HG03432 (cell line): ENCODE data around the gene LHX3.

Source experiments
- ATAC-seq: cut with Tn5 transposase; IDR thresholded peaks from one replicate; pipeline ENCODE4 v1.9.1; 2021; ENCODE audit warnings: mild to moderate bottlenecking, moderate library complexity; ENCODE audit not compliant: unreplicated experiment

The LHX3 gene

DNA sequence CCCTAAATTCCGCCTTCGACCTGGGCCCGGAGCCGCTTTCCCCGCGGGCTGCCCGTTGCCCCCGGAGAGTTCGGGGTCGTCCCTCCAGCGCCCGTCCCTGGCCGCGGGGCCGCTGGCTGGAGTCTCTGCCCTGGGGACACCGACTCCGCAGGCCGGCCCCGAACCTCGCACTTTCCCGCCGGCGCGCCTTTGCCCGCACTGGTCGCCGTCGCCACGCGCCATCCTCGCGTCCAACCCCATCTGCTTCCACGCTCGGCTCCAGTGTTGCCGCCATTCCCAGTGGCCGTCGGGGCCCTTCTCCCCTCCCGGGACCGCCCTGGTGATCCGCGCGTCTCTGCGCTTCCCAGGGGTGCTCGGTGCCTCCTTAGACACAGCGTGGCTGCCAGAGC, 11.0 kb downstream of the LHX3 start:
- no peak for ATAC-seq

DNA sequence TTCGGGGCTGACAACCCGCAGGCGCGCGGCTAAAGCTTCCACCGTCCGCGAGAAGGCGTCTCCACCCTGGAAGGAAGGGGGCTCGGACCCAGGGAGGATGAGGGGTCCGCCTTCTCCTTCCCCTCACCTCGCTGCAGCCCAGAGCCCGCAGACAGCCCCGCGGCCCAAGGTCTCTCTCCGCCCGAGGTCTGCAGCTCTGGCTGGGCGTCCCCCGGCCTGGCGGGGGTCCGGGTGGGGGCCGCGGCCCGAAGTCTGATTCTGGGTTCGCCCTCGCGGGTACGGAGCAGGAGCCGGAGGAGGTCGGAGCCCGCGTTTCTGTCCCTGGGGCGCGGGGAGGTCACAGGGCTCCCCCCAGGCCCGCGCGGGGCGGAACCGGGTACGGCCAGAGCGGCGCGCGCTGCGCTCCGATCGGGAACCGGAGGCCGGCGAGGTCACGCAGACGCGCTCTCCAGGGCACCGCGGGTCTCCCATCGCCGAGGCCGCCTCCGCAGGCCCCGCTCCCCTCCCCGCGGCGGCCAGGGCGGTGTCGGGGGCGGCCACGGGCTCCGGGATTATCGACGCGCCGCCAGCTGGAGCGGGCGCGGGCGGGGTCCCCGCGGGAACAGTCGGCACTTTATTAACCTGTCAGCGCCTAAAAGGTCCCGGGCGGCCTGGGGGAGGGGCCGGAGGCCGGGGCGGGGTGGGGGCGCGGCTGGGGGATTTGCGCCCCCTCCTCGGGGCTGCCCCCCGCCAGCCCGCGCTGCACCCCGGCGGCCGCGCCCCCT, 11.6 kb downstream of the LHX3 start:
- no peak for ATAC-seq

DNA sequence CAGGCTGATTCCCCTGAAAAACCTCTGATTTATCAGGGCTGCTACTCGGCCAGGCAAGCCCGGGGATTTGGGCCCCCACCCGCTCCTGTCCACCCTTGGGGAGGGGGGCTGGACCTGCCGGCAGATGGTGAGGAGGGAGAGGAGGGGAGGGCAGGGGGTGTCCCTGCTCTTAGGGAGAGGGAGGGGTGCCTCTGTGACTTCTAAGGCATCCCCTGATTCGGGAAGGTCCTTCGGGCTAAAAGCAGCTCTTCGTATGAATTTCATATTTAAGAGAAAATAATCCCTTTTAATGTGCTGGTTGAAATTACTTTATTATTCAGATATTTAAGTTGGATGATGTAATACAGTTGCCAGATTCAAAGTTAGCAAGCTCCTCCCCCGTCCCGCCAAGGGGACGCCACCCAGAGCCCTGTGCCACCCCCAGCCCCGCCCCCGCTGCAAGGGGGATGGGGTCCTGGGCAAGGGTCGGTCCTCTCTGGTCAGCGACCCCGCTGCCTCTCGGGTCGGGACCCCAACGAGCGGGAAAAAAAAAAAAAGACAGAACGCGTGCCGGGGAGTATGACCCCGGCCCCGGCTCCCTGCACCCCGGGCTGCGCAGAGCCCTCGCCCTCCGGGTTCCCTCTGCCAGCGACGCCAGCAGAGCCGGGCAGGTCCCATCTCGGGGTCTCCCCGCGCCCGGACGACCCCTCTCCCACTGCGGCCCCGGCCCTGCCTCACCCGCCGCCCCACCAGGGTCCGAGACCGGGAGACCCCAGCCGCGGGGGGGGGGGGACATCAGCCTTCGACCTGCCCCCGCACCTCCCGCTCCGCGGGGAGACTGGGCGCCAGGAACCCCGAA, 12.4 kb downstream of the LHX3 start:
- no peak for ATAC-seq

DNA sequence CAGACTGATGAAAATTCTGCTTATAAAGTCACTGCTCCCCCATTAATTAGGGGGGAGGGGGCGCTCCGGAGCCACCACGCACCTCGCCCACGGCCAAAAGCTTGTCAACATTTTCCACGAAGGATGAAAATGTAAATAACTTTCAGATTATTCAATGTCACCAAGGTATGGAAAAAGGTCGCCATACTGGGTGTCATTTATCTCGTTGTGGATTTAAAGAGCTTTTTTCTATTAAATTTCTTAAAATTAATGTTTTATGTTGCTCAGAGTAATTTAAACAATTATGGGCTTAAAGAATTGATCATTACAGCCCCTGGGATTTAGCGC, 13.0 kb downstream of the LHX3 start:
- no peak for ATAC-seq

- ATAC-seq = no peak
These were observed 13.6 kb downstream of the LHX3 start for GRCh38 chr9:136191099-136191959.

- ATAC-seq = no peak
These were observed 14.3 kb downstream of the LHX3 start for GRCh38 chr9:136190656-136191055.

DNA sequence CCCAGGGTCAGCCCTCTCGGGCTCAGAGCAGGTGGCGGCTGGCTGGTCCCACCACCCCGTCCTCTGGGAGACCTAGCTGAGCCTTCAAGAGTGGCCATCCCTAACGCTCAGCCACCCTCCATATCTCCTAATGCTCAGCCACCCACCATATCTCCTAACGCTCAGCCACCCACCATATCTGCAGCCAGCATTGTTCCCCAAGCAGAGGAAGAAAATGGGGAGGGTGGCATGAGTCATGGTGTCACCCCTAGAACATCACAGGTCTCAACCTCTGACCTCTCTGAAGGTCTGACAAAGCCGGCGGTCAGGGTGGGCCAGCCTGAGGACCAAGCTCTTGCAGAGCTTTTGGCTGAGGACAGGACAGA, 14.7 kb downstream of the LHX3 start:
- ATAC-seq = no peak

GRCh38 chr9:136189394-136190236, 15.3 kb downstream of the LHX3 start:
- ATAC-seq = no peak

- ATAC-seq = no peak
These were observed 17.0 kb downstream of the LHX3 start for GRCh38 chr9:136187683-136188586.

DNA sequence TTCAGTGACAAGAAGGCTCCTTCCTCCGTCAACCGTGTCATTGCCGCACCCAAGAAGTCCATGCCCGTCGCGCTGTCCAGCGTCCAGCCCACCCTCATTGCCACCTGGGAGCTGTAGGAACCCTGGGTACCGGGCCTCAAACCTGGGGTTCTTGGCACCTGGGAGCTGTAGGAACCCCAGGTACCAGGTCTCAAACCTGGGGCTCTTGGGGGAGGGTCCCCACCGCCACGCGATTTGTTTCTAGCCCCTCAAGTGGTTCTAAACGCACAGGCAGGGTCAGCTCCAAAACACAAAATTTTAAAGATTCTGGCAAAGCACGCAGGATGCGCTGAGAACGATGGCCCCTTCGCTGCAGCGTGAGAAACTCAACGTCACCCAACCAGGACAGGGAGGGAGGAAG, 17.7 kb downstream of the LHX3 start:
- ATAC-seq = no peak

- ATAC-seq = no peak
These were observed 18.5 kb downstream of the LHX3 start for GRCh38 chr9:136186386-136186785.

DNA sequence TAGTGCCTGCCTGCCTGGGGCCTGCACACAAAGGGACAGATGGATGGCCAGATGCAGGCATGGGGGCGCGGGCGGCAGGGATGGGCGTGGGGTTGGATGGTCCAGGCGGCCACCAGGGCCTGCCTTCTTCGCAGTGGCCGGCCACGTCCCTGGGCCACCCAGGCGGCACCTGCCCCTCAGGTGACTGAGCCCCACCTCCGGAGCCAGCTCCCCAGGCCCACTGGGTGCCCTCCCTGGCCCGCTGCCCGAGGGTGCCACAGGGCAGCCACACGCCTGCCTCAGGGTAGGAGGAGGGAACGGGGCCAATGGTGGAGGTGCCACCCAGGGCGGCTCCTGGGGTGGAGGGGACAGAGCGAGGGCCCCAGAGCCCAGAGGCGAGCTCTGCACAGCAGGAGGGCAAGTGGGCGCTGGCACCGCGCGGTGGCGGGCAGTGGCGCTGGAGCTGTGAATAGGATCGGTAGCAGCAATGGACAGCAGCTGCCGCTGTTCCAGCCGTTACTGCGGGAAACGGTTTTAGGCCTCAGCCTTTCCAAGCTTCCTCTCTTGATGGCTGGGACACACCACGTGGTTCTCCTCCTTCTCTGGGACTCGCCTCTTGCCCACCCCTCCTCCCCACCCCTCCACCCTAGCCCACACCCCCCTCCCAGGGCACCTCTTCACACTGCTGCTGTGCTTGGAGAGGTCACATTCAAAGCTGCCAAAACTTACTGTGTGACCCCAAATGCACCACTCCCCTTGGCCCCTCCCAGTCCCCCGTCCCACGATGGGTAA, 19.1 kb downstream of the LHX3 start:
- ATAC-seq = no peak

DNA sequence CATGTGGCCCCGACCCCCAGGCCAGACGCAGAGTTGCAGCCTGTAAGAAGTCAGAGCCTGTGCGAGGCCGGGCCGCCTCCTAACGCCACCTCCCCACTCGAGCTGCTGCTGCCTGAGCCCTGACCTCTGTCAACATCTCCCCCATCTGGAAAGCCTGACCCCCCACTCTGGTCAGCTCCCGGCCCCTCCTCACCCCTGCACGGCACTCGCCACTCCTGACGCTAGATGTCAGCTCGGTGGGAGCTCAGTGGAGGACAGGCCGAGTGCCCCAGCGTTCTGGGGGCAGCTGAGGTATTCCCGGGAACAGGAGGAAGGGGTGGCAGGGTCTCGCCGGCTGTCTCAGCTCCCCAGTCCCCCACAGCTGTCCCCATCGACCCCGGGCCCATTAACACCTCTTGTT, 19.9 kb downstream of the LHX3 start:
- ATAC-seq = no peak

- ATAC-seq = no peak
These were observed 22.0 kb downstream of the LHX3 start for GRCh38 chr9:136182850-136183422.

DNA sequence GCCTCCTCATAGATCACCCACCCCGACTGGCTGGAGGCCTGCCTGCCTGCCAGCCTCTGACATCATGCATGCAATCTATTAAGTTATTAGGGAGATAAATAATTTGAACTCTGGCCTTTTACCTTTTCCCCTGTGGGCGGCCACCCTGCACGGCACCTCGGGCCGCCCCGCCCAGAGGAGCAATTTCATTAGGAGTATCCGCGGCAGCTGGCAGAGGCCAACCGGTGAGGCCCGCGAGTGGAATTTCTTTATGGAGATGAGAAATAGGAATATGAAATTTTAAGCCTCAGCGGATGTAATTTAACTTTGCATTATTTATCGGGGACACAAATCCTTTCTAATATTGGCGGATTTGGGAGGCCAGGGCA, 22.5 kb downstream of the LHX3 start:
- no peak for ATAC-seq

DNA sequence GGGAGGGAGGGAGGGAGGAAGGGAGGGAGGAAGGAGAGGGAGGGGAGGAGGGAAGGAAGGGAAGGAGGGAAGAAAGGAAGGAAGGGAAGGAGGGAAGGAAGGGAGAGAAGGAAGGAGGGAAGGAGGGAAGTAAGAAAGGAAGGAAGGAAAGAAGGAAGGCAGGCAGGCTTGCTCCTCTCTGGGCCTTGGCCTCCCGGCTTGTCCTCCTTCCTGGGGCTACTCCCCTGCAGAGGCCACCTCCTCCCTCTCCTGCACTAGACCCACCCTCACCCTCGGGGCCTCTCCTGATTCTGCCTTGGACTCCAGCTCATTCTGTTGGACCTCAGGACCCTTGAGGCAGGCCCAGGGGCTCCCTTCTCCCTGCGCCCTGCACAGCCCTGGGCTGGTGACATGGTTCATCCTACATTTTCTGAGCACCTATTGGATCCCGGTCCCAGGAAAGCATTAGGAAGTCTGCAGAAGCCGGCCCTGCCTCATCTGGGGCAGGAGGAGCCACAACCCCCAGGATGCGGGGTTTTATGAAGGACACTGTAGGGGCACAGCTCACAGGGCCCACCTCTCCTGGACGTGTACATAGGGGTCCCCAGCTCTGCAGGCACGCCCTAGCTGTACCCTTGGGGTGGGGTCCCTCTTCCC, 23.0 kb downstream of the LHX3 start:
- no peak for ATAC-seq

DNA sequence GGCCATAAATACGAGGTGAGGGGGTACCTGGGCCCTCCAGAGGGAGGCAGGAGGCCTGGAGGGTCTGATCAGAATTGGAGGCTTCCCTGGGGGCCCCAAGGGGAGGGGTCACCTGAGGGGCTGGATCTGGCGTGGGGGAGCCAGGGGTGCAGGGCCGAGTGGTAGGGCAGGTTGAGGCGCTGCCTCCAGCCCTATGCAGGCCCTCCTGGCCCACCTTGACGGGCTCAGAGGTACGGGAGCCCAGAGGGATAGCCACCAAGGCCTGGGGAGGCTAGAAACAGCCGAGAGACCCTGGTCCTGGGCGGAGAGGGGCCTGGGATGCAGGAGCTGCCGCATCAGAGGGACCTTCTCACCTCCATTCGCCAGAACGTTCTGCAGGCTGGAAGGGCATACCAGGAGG, 24.3 kb downstream of the LHX3 start:
- no peak for ATAC-seq

GRCh38 chr9:136179761-136180160, 25.2 kb downstream of the LHX3 start:
- ATAC-seq = no peak
